Ovary (tissue), 3 donors: ENCODE results near the gene PLP2.

ENCODE experiments used
- CTCF ChIP-seq, 3 donors: fragments of 450-650 bp in 2 of 3; fragments of 200-600 bp in 1 of 3; IDR thresholded peaks; one replicate each; pipeline versions ENCODE4 v1.5.1 to v1.8.0; 2016 to 2022; ENCODE audit warnings: antibody characterized with exemption in 3 of 3, mild to moderate bottlenecking in 1 of 3
- EP300 ChIP-seq: sonication (generic); formaldehyde crosslinking; IDR thresholded peaks from one replicate; pipeline ENCODE4 v1.6.1; 2017; ENCODE audit warnings: antibody characterized with exemption
- POLR2A ChIP-seq: fragments of 450-650 bp; IDR thresholded peaks from one replicate; pipeline ENCODE4 v1.6.1; 2017; ENCODE audit warnings: antibody characterized with exemption, mild to moderate bottlenecking, moderate library complexity
- donor health status: DM: no; HTN: no; CAD: no.

GRCh38 chrX:49171752-49172279 is at the start of gene PLP2:
- TF ChIP-seq CTCF (IDR thresholded peaks at IDR 0.05) (no peak), POLR2A (no peak), EP300 (no peak)
